Spleen (tissue), 7 donors: ENCODE measurements around the gene CIDEC.
"Not testable (repeated sequence)": the region's sequence is repeated elsewhere in the genome, so short reads cannot be mapped to it uniquely, and the experiment has no call there.

ENCODE experiments used
- POLR2A ChIP-seq, 3 donors: fragments of 450-650 bp; IDR thresholded peaks; one replicate each; pipeline ENCODE4 v1.5.1; 2017; ENCODE audit warnings: antibody characterized with exemption in 3 of 3, mild to moderate bottlenecking in 1 of 3
- POLR2AphosphoS5 ChIP-seq, 3 donors: sonication (generic); formaldehyde crosslinking; IDR thresholded peaks; one replicate each; pipeline ENCODE4 v1.5.1; 2017; ENCODE audit warnings: antibody characterized with exemption in 3 of 3
- TF ChIP-seq, protein P1 (sequence below), 11 experiments: fragments of 200-600 bp in 7 of 11; fragments of 450-650 bp in 4 of 11; sonication (generic) in 4 of 11; IDR thresholded peaks in 8 of 11; conservative IDR thresholded peaks in 3 of 11; 1 replicate in 7 of 11; 2 replicates in 4 of 11; pipeline versions ENCODE4 v1.4.0 to v1.8.0; 2016 to 2021; ENCODE audit warnings: antibody characterized with exemption in 11 of 11, inconsistent platforms in 4 of 11, mild to moderate bottlenecking in 1 of 11
- donor health status: DM: no; HTN: no; CAD: no; lungs with moderate emphysema.
- donor health status: DM: no; HTN: no; CAD: no.
- donor health status: DM: no; HTN: no; CAD: no.

GRCh38 chr3:9872067-9872466 is 8.0 kb downstream of the CIDEC start:
- not testable (repeated sequence) for TF ChIP-seq POLR2AphosphoS5, POLR2A (IDR thresholded peaks at IDR 0.05)
- TF ChIP-seq, protein P1, sequence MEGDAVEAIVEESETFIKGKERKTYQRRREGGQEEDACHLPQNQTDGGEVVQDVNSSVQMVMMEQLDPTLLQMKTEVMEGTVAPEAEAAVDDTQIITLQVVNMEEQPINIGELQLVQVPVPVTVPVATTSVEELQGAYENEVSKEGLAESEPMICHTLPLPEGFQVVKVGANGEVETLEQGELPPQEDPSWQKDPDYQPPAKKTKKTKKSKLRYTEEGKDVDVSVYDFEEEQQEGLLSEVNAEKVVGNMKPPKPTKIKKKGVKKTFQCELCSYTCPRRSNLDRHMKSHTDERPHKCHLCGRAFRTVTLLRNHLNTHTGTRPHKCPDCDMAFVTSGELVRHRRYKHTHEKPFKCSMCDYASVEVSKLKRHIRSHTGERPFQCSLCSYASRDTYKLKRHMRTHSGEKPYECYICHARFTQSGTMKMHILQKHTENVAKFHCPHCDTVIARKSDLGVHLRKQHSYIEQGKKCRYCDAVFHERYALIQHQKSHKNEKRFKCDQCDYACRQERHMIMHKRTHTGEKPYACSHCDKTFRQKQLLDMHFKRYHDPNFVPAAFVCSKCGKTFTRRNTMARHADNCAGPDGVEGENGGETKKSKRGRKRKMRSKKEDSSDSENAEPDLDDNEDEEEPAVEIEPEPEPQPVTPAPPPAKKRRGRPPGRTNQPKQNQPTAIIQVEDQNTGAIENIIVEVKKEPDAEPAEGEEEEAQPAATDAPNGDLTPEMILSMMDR (IDR thresholded peaks at IDR 0.05 in 8 of 11, conservative IDR thresholded peaks at IDR 0.05 in 3 of 11) = not testable (repeated sequence)
